ENCODE data around the gene SLC22A23. TPM values are rescaled to one million over a fixed set of nuclear protein-coding genes. Genes with fewer than 3 reads are reported as not detected.

SLC22A23 gene
- total RNA-seq, 4 donors from 2014 or later = 8.3 to 22.5 (median 12.8) TPM

DNA sequence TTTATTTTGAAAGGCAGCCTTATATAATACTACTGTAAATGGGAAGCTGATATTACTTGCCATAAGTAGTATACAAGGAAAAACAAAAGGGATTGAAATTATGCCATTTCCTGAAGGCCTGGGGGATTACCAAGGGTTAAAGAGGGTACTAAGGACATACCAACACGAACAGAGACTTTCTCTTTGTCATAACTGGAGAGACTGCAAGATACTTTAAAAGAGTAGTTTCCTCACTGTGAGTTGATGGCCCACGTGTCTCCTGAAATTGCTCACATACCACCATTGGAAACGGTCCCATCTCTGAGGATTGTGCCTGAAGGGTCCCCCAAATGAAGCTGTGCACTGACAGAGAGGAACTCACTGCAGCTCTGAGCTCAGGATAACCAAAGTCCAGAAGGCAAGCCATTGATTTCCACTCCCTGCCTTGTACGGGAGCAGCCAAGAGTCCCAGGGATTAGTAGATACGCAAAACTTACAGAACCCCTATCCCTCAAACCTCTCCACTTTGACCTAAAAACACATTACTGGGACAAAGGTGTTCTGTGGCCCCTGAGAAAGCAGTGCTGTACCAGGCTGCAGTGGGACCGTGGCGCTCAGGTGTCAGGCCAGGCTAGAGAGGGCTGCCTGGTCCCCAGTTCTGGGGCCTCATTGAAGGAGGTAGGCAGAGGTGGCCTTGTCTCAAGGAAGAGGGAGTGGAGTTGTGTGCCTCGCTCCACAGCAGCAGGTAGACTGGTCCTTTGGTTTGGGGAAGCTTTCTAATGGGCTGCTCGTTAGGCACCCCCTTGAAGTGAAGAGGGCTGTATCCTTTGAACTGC lies 182.9 kb downstream of the SLC22A23 start:
- TF ChIP-seq, protein P1, sequence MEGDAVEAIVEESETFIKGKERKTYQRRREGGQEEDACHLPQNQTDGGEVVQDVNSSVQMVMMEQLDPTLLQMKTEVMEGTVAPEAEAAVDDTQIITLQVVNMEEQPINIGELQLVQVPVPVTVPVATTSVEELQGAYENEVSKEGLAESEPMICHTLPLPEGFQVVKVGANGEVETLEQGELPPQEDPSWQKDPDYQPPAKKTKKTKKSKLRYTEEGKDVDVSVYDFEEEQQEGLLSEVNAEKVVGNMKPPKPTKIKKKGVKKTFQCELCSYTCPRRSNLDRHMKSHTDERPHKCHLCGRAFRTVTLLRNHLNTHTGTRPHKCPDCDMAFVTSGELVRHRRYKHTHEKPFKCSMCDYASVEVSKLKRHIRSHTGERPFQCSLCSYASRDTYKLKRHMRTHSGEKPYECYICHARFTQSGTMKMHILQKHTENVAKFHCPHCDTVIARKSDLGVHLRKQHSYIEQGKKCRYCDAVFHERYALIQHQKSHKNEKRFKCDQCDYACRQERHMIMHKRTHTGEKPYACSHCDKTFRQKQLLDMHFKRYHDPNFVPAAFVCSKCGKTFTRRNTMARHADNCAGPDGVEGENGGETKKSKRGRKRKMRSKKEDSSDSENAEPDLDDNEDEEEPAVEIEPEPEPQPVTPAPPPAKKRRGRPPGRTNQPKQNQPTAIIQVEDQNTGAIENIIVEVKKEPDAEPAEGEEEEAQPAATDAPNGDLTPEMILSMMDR (IDR thresholded peaks at IDR 0.05) = no peak
- DNase-seq (ENCODE audit: low spot score) = no peak
- no peak for ATAC-seq (ENCODE audit: low FRiP score)

DNA sequence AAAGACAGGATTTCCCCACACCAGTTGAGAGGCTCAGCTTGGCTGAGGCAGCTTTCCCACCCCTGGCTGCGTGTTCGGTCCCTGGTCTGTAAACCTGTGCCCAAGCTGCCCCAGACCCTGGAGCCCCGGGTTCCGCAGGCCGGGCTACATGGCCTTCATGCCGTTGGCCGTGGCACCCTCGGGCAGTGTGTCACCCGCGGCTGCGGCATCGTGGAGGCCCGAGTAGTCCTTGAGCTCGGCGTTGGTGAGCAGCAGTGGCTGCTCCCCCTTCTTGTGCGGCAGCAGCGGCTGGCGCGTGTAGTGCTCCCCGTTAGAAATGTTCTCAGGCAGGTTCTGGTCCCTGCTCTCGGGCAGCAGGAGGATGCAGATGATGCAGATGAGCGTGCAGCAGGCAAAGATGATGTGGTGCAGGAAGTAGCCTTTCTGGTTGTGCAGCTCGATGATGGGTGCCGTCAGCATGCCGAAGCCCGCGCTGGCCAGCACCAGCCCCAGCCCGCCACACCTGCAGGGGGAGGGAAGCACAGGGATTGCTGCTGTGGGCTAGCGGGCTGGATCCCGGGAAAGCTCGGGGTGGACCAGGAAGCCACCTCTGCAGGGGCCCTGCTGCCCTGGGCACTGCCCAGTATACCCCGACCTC lies 183.8 kb downstream of the SLC22A23 start:
- ATAC-seq (ENCODE audit: low FRiP score) (no peak), DNase-seq (ENCODE audit: low spot score) (no peak)
- TF ChIP-seq, protein P1 (IDR thresholded peaks at IDR 0.05) = no peak

DNA sequence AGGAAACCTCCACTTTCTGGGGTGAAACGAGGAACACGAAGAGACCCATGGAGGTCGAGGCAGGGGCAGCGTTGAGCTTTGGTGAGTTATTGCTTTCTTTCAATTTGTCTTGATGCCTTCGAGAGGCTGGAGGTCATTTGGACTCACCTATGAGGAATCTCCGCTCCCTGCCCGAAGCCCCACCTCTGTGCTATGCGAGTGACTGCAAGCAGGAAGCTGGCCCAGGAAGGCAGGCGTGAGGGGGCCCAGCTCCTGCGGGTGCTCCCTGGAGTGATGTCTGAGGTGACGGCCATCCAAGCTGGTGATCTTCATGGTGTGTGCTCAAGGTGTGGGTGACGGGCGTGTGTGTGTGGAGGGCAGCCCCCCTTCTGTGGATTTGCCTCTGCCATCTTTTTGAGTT lies 185.1 kb downstream of the SLC22A23 start:
- ATAC-seq (ENCODE audit: low FRiP score) (no peak), DNase-seq (ENCODE audit: low spot score) (no peak)
- TF ChIP-seq, protein P1 (IDR thresholded peaks at IDR 0.05) = no peak

DNA sequence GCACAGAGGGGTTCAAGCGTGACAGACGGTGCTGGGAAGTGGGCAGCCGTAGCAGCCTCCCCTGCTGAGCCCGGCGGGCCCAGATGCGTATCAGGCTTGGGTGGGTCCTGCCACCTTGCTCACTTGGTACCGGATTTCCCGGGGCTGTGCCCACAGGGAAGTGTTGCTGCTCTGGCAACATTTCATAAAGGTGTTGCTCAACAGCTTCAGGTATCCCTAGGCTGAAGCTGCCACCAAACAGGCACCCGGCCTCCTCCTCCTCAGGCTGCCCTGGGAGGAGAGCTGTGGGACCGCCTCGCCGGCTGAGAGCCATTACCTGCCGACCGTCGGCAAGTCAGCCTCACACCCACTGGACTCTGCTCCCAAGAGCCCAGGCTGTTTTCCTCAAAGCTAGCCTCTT lies 186.6 kb downstream of the SLC22A23 start:
- ATAC-seq (ENCODE audit: low FRiP score) (no peak), DNase-seq (ENCODE audit: low spot score) (no peak)
- TF ChIP-seq, protein P1 (IDR thresholded peaks at IDR 0.05) = no peak

DNA sequence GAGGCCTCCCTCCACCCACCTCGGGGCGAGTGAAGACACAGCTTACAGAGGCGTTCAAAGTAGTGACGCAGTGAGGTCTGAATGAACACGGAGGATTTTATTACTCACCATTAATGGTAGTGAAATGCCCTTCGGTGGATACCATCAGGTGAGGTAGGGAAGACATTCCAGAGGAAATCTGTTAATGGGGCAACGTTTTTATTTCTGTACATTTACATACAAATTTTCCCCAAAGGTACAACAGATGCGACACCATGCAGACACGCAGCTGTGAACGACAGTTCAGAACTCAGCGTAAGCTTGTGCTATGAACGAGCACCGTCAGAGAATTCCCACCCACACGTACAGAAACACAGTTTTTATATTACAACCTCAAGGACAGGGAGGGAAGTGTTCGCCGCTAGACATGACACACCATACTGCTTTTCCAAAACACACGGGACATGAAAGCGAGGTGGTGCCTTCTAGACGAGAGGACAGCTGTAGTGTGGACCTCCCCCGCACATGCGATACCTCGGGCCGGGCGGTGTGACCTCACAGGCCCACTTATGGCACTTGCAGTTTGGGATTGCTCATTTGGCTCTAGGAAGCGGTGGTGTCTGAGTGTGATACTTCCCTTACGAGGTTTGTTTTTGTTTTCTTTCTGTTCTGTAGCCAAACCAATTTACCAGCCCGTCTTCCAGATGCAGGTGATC lies 187.4 kb downstream of the SLC22A23 start:
- no peak for DNase-seq (ENCODE audit: low spot score)
- ATAC-seq (ENCODE audit: low FRiP score) = no peak
- TF ChIP-seq, protein P1 (IDR thresholded peaks at IDR 0.05) = no peak

DNA sequence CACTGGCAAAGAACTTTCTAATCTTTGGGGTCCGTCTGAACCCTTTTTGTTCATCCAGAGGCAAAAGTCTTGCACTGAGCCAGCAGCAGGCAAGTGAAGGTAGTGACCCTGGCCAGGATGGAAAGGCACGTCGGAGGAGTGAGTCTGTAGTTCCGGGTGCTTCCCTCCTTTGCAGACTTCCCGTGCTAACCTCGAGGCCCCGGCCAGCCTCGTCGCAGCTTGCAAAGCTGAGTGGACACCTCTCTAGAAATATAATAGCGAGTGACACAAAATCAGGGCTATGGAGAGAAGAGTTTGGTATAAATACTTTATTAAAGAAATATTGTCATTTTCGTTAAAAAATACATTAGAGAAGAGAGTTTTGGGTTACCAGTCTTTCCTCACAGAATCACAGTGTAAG lies 188.2 kb downstream of the SLC22A23 start:
- ATAC-seq (ENCODE audit: low FRiP score) (no peak), DNase-seq (ENCODE audit: low spot score) (no peak)
- TF ChIP-seq, protein P1 (IDR thresholded peaks at IDR 0.05) = no peak

Data from omental fat pad (tissue), 4 donors.